WTC11 (cell line): Measurements from ENCODE around the gene TP53AIP1. TPM values are rescaled to one million over a fixed set of nuclear protein-coding genes. Genes with fewer than 3 reads are reported as not detected.

Experiments
- ATAC-seq: fragments of 200-7000 bp; cut with Tn5 transposase; 2 replicates; pipeline ENCODE4 v1.10.0; 2021; ENCODE audit warnings: mild to moderate bottlenecking, moderate library complexity
- CTCF ChIA-PET: fragments of 300-600 bp; sonication (Branson Sonifier 250); formaldehyde crosslinking; loops from one replicate; lab custom pipeline; 2021; ENCODE audit warnings: antibody characterized with exemption; lab: Charles Lee
- POLR2A ChIA-PET: fragments of 350-600 bp; sonication (Branson Sonifier 250); formaldehyde crosslinking; loops from one replicate; lab custom pipeline; 2021; ENCODE audit warnings: antibody characterized with exemption; lab: Charles Lee
- DNase-seq: peaks from one replicate; pipeline ENCODE4 v3.0.0; 2021; ENCODE audit warnings: low spot score
- H3K27ac Mint-ChIP-seq: 2 replicates; pipeline ENCODE4 v1.8.0; 2021; ENCODE audit warnings: mixed read lengths
- H3K27me3 Mint-ChIP-seq: 2 replicates; pipeline ENCODE4 v1.8.0; 2021; ENCODE audit warnings: low read depth, mild to moderate bottlenecking, moderate library complexity, mixed read lengths
- H3K36me3 Mint-ChIP-seq: 2 replicates; pipeline ENCODE4 v1.8.0; 2021; ENCODE audit warnings: mixed read lengths
- H3K4me1 Mint-ChIP-seq: 2 replicates; pipeline ENCODE4 v1.8.0; 2022; ENCODE audit warnings: mixed read lengths
- H3K4me3 Mint-ChIP-seq: 2 replicates; pipeline ENCODE4 v1.8.0; 2021; ENCODE audit warnings: mild to moderate bottlenecking, moderate library complexity, mixed read lengths
- H3K9me3 Mint-ChIP-seq: 2 replicates; pipeline ENCODE4 v1.8.0; 2021; ENCODE audit warnings: mixed read lengths
- AFF4 ChIP-seq: sonication (generic); formaldehyde crosslinking; IDR thresholded peaks from 2 replicates; pipeline ENCODE4 v1.8.1; 2023; ENCODE audit warnings: mild to moderate bottlenecking, missing genetic modification reagents, borderline replicate concordance
- AR ChIP-seq: fragments of 250-450 bp; sonication (Bioruptor Pico); IDR thresholded peaks from 2 replicates; pipeline ENCODE4 v1.9.0; 2021; ENCODE audit warnings: mild to moderate bottlenecking
- ATF1 ChIP-seq: sonication (generic); formaldehyde crosslinking; IDR thresholded peaks from 2 replicates; pipeline ENCODE4 v1.8.1; 2023; ENCODE audit warnings: mild to moderate bottlenecking, moderate library complexity, missing genetic modification reagents
- FOXK1 ChIP-seq: sonication (generic); formaldehyde crosslinking; IDR thresholded peaks from 2 replicates; pipeline ENCODE4 v1.8.0; 2022; ENCODE audit warnings: mild to moderate bottlenecking, moderate library complexity, missing genetic modification reagents
- JAZF1 ChIP-seq: fragments of 250-450 bp; sonication (Bioruptor Pico); IDR thresholded peaks from 2 replicates; pipeline ENCODE4 v1.9.0; 2021; ENCODE audit warnings: moderate library complexity, mild to moderate bottlenecking, inconsistent platforms
- MAX ChIP-seq: sonication (generic); formaldehyde crosslinking; IDR thresholded peaks from 2 replicates; pipeline ENCODE4 v1.8.0; 2022; ENCODE audit warnings: mild to moderate bottlenecking, missing genetic modification reagents
- NFYB ChIP-seq: sonication (generic); formaldehyde crosslinking; conservative IDR thresholded peaks from 2 replicates; pipeline ENCODE4 v1.8.0; 2022; ENCODE audit warnings: low read depth, missing genetic modification reagents
- NR1H2 ChIP-seq: sonication (generic); formaldehyde crosslinking; IDR thresholded peaks from 2 replicates; pipeline ENCODE4 v1.9.0; 2021; ENCODE audit warnings: mild to moderate bottlenecking, moderate library complexity, missing genetic modification reagents
- NR3C1 ChIP-seq: sonication (generic); formaldehyde crosslinking; conservative IDR thresholded peaks from 2 replicates; pipeline ENCODE4 v1.8.1; 2023; ENCODE audit warnings: low read depth, mild to moderate bottlenecking, missing genetic modification reagents
- OVOL2 ChIP-seq: fragments of 250-450 bp; sonication (Bioruptor Pico); IDR thresholded peaks from 2 replicates; pipeline ENCODE4 v1.9.0; 2021; ENCODE audit warnings: mild to moderate bottlenecking, borderline replicate concordance
- SP1 ChIP-seq: sonication (generic); formaldehyde crosslinking; conservative IDR thresholded peaks from 2 replicates; pipeline ENCODE4 v1.8.1; 2022; ENCODE audit warnings: missing genetic modification reagents
- STAT6 ChIP-seq: sonication (generic); formaldehyde crosslinking; conservative IDR thresholded peaks from 2 replicates; pipeline ENCODE4 v1.8.1; 2023; ENCODE audit warnings: mild to moderate bottlenecking, low read depth, missing genetic modification reagents, moderate library complexity
- TEAD1 ChIP-seq: sonication (generic); formaldehyde crosslinking; IDR thresholded peaks from 2 replicates; pipeline ENCODE4 v1.8.0; 2022; ENCODE audit warnings: mild to moderate bottlenecking, missing genetic modification reagents
- ZBTB43 ChIP-seq: sonication (generic); formaldehyde crosslinking; IDR thresholded peaks from 2 replicates; pipeline ENCODE4 v1.8.1; 2023; ENCODE audit warnings: mild to moderate bottlenecking, missing genetic modification reagents
- ZNF317 ChIP-seq: sonication (generic); formaldehyde crosslinking; IDR thresholded peaks from 2 replicates; pipeline ENCODE4 v1.8.1; 2023; ENCODE audit warnings: low read depth, mild to moderate bottlenecking, moderate library complexity, missing genetic modification reagents, borderline replicate concordance
- total RNA-seq: library from RNA; stranded (reverse); gene quantifications from 3 replicates; pipeline ENCODE4 v1.2.3, GENCODE V29; 2021
- TF ChIP-seq, protein P1 (sequence below): sonication (generic); formaldehyde crosslinking; IDR thresholded peaks from 2 replicates; pipeline ENCODE4 v1.8.0; 2022; ENCODE audit warnings: mild to moderate bottlenecking, missing genetic modification reagents
- TF ChIP-seq, protein P2 (sequence below): sonication (generic); formaldehyde crosslinking; IDR thresholded peaks from 2 replicates; pipeline ENCODE4 v1.8.1; 2023; ENCODE audit warnings: mild to moderate bottlenecking, missing genetic modification reagents, moderate library complexity

The TP53AIP1 gene
- total RNA-seq, 1 experiment from 2014 or later = 0.07 TPM

DNA sequence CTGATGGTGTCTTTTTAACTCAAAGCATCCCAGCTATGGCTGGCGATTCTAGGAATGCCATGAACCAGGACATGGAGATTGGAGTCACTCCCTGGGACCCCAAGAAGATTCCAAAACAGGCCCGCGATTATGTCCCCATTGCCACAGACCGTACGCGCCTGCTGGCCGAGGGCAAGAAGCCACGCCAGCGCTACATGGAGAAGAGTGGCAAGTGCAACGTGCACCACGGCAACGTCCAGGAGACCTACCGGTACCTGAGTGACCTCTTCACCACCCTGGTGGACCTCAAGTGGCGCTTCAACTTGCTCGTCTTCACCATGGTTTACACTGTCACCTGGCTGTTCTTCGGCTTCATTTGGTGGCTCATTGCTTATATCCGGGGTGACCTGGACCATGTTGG lies 31.4 kb downstream of the TP53AIP1 start:
- peaks cover under 1% of the 10 kb centered on the region; the same call in 1 of the 2 replicates for H3K4me1 Mint-ChIP-seq
- H3K4me3 Mint-ChIP-seq = no peak overlapping the region
- POLR2A ChIA-PET = no interaction called here
- DNase-seq (no peak), ATAC-seq (no peak)
- no peak for TF ChIP-seq STAT6 (CRISPR knock-in tag)
- TF ChIP-seq OVOL2 (CRISPR knock-in tag) = no peak
- no peak for TF ChIP-seq AR (CRISPR knock-in tag)
- TF ChIP-seq NR3C1 = no peak
- no peak for TF ChIP-seq AFF4 (CRISPR knock-in tag)
- no peak for TF ChIP-seq TEAD1
- TF ChIP-seq ZBTB43 (CRISPR knock-in tag) = no peak
- TF ChIP-seq, protein P1, sequence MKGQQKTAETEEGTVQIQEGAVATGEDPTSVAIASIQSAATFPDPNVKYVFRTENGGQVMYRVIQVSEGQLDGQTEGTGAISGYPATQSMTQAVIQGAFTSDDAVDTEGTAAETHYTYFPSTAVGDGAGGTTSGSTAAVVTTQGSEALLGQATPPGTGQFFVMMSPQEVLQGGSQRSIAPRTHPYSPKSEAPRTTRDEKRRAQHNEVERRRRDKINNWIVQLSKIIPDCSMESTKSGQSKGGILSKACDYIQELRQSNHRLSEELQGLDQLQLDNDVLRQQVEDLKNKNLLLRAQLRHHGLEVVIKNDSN = no peak
- no peak for TF ChIP-seq MAX (CRISPR knock-in tag)
- TF ChIP-seq SP1 (CRISPR knock-in tag) = no peak
- TF ChIP-seq NFYB = no peak
- TF ChIP-seq NR1H2 (CRISPR knock-in tag) = no peak
- no peak for TF ChIP-seq FOXK1 (CRISPR knock-in tag)
- TF ChIP-seq ATF1 (CRISPR knock-in tag) = no peak
- TF ChIP-seq JAZF1 (CRISPR knock-in tag) = no peak
- TF ChIP-seq, protein P2, sequence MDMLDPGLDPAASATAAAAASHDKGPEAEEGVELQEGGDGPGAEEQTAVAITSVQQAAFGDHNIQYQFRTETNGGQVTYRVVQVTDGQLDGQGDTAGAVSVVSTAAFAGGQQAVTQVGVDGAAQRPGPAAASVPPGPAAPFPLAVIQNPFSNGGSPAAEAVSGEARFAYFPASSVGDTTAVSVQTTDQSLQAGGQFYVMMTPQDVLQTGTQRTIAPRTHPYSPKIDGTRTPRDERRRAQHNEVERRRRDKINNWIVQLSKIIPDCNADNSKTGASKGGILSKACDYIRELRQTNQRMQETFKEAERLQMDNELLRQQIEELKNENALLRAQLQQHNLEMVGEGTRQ (CRISPR knock-in tag) = no peak
- TF ChIP-seq ZNF317 (CRISPR knock-in tag) = no peak
- CTCF ChIA-PET = interaction anchor here (10.5 kb wide), 1 partner anchor 23 kb away, joined by 245 read pairs; the partner anchor contains the start of gene KCNJ5
- peaks cover 57% of the 10 kb centered on the region for H3K27me3 Mint-ChIP-seq
- H3K36me3 Mint-ChIP-seq = no peaks in the 10 kb centered on the region; the same call in 1 of the 2 replicates
- no peak overlapping the region for H3K27ac Mint-ChIP-seq
- H3K9me3 Mint-ChIP-seq = peaks cover 18% of the 10 kb centered on the region
